Measurements from ENCODE around the gene CYB5R3. TPM values are rescaled to one million over a fixed set of nuclear protein-coding genes. Genes with fewer than 3 reads are reported as not detected.
"Not testable (repeated sequence)": the region's sequence is repeated elsewhere in the genome, so short reads cannot be mapped to it uniquely, and the experiment has no call there.

Gene CYB5R3
- total RNA-seq, 1 experiment from 2014 or later = 104 TPM

- Mint-ChIP-seq H3K27ac (ENCODE audit: low read depth, unreplicated experiment) (no peak overlapping the region), H3K9me3 (ENCODE audit: unreplicated experiment) (no peaks in the 10 kb centered on the region), H3K4me3 (ENCODE audit: unreplicated experiment) (no peak overlapping the region), H3K27me3 (ENCODE audit: insufficient read depth, unreplicated experiment) (no peaks in the 10 kb centered on the region), H3K4me1 (ENCODE audit: insufficient read depth, unreplicated experiment) (no peaks in the 10 kb centered on the region), H3K36me3 (ENCODE audit: insufficient read depth, unreplicated experiment) (peaks cover 7% of the 10 kb centered on the region)
- BruUV-seq (replicated peaks) = no TSS peak
- intact Hi-C loops (cut with micrococcal nuclease) = no loop called here
- ChIA-PET POLR2A (interaction anchor here (0.6 to 0.7 kb wide), 2 partner anchors 14 to 419 kb away, joined by 3 to 4 read pairs; no protein-coding TSS in a partner anchor), CTCF (interaction anchor here (0.5 to 0.6 kb wide), 3 partner anchors 10 to 470 kb away, joined by 4 to 8 read pairs (median 4); no protein-coding TSS in a partner anchor)
- no peak for TF ChIP-seq CTCF (IDR thresholded peaks at IDR 0.05; ENCODE audit: unreplicated experiment)
- DNase-seq (ENCODE audit: unreplicated experiment) = no peak
Measured at GRCh38 chr22:42670921-42671709, 21.9 kb upstream of the CYB5R3 start.

GRCh38 chr22:42670046-42670445 lies 20.9 kb upstream of the CYB5R3 start:
- intact Hi-C loops (cut with micrococcal nuclease) = no loop called here
- no peak for DNase-seq (ENCODE audit: unreplicated experiment)
- CTCF ChIA-PET = no interaction called here
- Mint-ChIP-seq H3K27me3 (ENCODE audit: insufficient read depth, unreplicated experiment) (no peaks in the 10 kb centered on the region), H3K36me3 (ENCODE audit: insufficient read depth, unreplicated experiment) (peaks cover 7% of the 10 kb centered on the region), H3K4me1 (ENCODE audit: insufficient read depth, unreplicated experiment) (no peaks in the 10 kb centered on the region), H3K9me3 (ENCODE audit: unreplicated experiment) (no peaks in the 10 kb centered on the region), H3K27ac (ENCODE audit: low read depth, unreplicated experiment) (no peak overlapping the region), H3K4me3 (ENCODE audit: unreplicated experiment) (no peak overlapping the region)
- no peak for TF ChIP-seq CTCF (IDR thresholded peaks at IDR 0.05; ENCODE audit: unreplicated experiment)
- POLR2A ChIA-PET = interaction anchor here (0.7 to 0.9 kb wide), 3 partner anchors 16 to 420 kb away, joined by 3 to 5 read pairs (median 3); no protein-coding TSS in a partner anchor
- BruUV-seq (replicated peaks) = no TSS peak

GRCh38 chr22:42666393-42666792 lies 17.2 kb upstream of the CYB5R3 start:
- intact Hi-C loops (cut with micrococcal nuclease); H3K36me3 Mint-ChIP-seq (ENCODE audit: insufficient read depth, unreplicated experiment): not testable (repeated sequence)
- CTCF ChIA-PET = interaction anchor here (0.6 to 0.7 kb wide), 2 partner anchors 13 to 120 kb away, joined by 3 read pairs; no protein-coding TSS in a partner anchor

GRCh38 chr22:42664976-42665831 lies 16.0 kb upstream of the CYB5R3 start:
- no peaks in the 10 kb centered on the region for H3K27me3 Mint-ChIP-seq (ENCODE audit: insufficient read depth, unreplicated experiment)
- intact Hi-C loops (cut with micrococcal nuclease) = loop anchor here (5.0 kb wide), 1 partner anchor 427 kb away; no protein-coding TSS in a partner anchor
- no peaks in the 10 kb centered on the region for H3K4me1 Mint-ChIP-seq (ENCODE audit: insufficient read depth, unreplicated experiment)
- H3K36me3 Mint-ChIP-seq (ENCODE audit: insufficient read depth, unreplicated experiment) = no peaks in the 10 kb centered on the region
- ChIA-PET CTCF (interaction anchor here (0.5 to 0.9 kb wide), 3 partner anchors 44 to 462 kb away, joined by 3 to 4 read pairs (median 3); no protein-coding TSS in a partner anchor), POLR2A (interaction anchor here (0.6 to 1.5 kb wide), 2 partner anchors 23 to 90 kb away, joined by 3 to 4 read pairs; no protein-coding TSS in a partner anchor)
- H3K9me3 Mint-ChIP-seq (ENCODE audit: unreplicated experiment) = no peaks in the 10 kb centered on the region
- TF ChIP-seq CTCF (IDR thresholded peaks at IDR 0.05; ENCODE audit: unreplicated experiment) = no peak
- H3K4me3 Mint-ChIP-seq (ENCODE audit: unreplicated experiment) = no peak overlapping the region
- no peak overlapping the region for H3K27ac Mint-ChIP-seq (ENCODE audit: low read depth, unreplicated experiment)
- no peak for DNase-seq (ENCODE audit: unreplicated experiment)
- no TSS peak for BruUV-seq (replicated peaks)

More at GRCh38 chr22:42666393-42666792, 17.2 kb upstream of the CYB5R3 start:
- POLR2A ChIA-PET = interaction anchor here (0.7 kb wide), 1 partner anchor 191 kb away, joined by 3 read pairs; the partner anchor contains the start of gene ARFGAP3
- not testable (repeated sequence) for H3K4me3 Mint-ChIP-seq (ENCODE audit: unreplicated experiment); H3K9me3 Mint-ChIP-seq (ENCODE audit: unreplicated experiment); H3K27ac Mint-ChIP-seq (ENCODE audit: low read depth, unreplicated experiment); H3K27me3 Mint-ChIP-seq (ENCODE audit: insufficient read depth, unreplicated experiment); H3K4me1 Mint-ChIP-seq (ENCODE audit: insufficient read depth, unreplicated experiment); BruUV-seq (replicated peaks); DNase-seq (ENCODE audit: unreplicated experiment)

Measured in MCF 10A (cell line).